ENCODE measurements around the gene CD80. TPM values are rescaled to one million over a fixed set of nuclear protein-coding genes. Genes with fewer than 3 reads are reported as not detected.
A peak's percentile ranks its signal among the peaks of the same experiment; 100 is the strongest.

Gene CD80
- total RNA-seq, 1 experiment from 2014 or later: not detected

DNA sequence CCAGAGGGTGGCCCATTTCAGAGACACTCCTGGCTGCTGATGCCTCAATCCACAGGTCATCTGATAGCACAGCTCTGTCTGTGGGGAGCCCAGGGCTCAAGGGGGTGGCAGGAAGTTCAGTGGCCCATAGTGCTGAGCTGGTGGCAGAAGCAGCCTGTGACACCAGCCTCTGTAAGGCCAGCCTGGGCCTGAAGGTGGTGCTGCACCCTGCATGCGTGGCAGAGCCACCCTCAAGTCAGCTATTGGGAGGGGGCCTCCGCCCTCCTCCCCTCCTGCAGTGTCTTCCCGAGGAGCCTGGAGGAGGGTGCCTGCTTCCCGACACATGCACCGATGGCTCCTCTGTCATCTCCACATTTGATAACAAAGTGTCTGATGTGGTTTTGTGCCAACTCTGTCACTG is 41.3 kb upstream of the CD80 start:
- Histone ChIP-seq H3K4me3 (replicated peaks in 1 of 2; ENCODE audit: low read depth in 1 of 2, low read length in 2 of 2) (no peak overlapping the region), H3K9ac (ENCODE audit: low read length) (no peak overlapping the region), H3K79me2 (ENCODE audit: insufficient read depth, low read length) (no peaks in the 10 kb centered on the region), H3K4me1 (ENCODE audit: control insufficient read depth in 1 of 2, insufficient read depth in 2 of 2, low read length in 2 of 2) (peaks cover 0 to 16% of the 10 kb centered on the region in 2 experiments; a peak in 2 of 4 replicates), H3K9me2 (ENCODE audit: insufficient read depth) (no peaks in the 10 kb centered on the region), H3K27me3 (ENCODE audit: insufficient read depth, low read length) (no peaks in the 10 kb centered on the region), H3K4me2 (ENCODE audit: low read length) (no peak overlapping the region), H3K9me3 (ENCODE audit: control insufficient read depth in 1 of 2, insufficient read depth in 1 of 2, low read depth in 1 of 2, low read length in 2 of 2) (no peaks in the 10 kb centered on the region), H2AFZ (ENCODE audit: low read depth, low read length, poor library complexity, severe bottlenecking) (peak overlapping the region; percentile 26), H3K27ac (ENCODE audit: low read depth, low read length) (no peak overlapping the region), H4K20me1 (ENCODE audit: insufficient read depth) (no peaks in the 10 kb centered on the region), H3K36me3 (ENCODE audit: control insufficient read depth in 1 of 2, insufficient read depth in 2 of 2, low read length in 2 of 2) (no peaks in the 10 kb centered on the region)
- ATAC-seq (peak; percentile 98), DNase-seq (ENCODE audit: low read depth, low spot score) (peak; percentile 10)
- intact Hi-C loops (cut with micrococcal nuclease): loop anchor here (1.0 kb wide), 1 partner anchor 81 kb away; no protein-coding TSS in a partner anchor
- ChIA-PET RAD21 (ENCODE audit: low non-redundant PET in 1 of 2, low total read pairs in 2 of 2, uncharacterized antibody in 2 of 2, unreplicated experiment in 2 of 2) (interaction anchor here in 1 of 2 experiments (0.8 kb wide), 1 partner anchor 77 kb away, joined by 3 read pairs; the partner anchor contains the start of gene COX17), CTCF (interaction anchor here (1.0 to 1.5 kb wide), 6 partner anchors 12 to 563 kb away, joined by 3 to 5 read pairs (median 3); no protein-coding TSS in a partner anchor), POLR2A (interaction anchor here (1.2 to 1.3 kb wide), 2 partner anchors 13 to 36 kb away, joined by 4 read pairs; no protein-coding TSS in a partner anchor)
- no TSS peak for BruUV-seq (replicated peaks)
- TF ChIP-seq SRF (IDR thresholded peaks at IDR 0.05; ENCODE audit: low read depth) (no peak), ELF1 (IDR thresholded peaks at IDR 0.05; ENCODE audit: borderline replicate concordance, low read depth) (no peak), EZH2 (IDR thresholded peaks at IDR 0.05) (no peak), YY1 (IDR thresholded peaks at IDR 0.05; ENCODE audit: extremely low read depth, insufficient replicate concordance, low read depth, low read length) (no peak), EGR1 (IDR thresholded peaks at IDR 0.05; ENCODE audit: low read depth) (no peak), EZH2phosphoT487 (IDR thresholded peaks at IDR 0.05; ENCODE audit: borderline replicate concordance) (no peak), TCF7L2 (IDR thresholded peaks at IDR 0.05; ENCODE audit: borderline replicate concordance, extremely low read depth, insufficient read depth, insufficient read length) (no peak), POLR2AphosphoS5 (IDR thresholded peaks at IDR 0.05; ENCODE audit: low read depth, low read length) (no peak), SIN3A (IDR thresholded peaks at IDR 0.05; ENCODE audit: low read depth) (no peak), RAD21 (IDR thresholded peaks at IDR 0.05; ENCODE audit: low read depth) (peak; percentile 67), CBX3 (IDR thresholded peaks at IDR 0.05; ENCODE audit: low read depth) (no peak)
- TF ChIP-seq, protein P1, sequence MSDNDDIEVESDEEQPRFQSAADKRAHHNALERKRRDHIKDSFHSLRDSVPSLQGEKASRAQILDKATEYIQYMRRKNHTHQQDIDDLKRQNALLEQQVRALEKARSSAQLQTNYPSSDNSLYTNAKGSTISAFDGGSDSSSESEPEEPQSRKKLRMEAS (IDR thresholded peaks at IDR 0.05): no peak
- TF ChIP-seq, protein P2, sequence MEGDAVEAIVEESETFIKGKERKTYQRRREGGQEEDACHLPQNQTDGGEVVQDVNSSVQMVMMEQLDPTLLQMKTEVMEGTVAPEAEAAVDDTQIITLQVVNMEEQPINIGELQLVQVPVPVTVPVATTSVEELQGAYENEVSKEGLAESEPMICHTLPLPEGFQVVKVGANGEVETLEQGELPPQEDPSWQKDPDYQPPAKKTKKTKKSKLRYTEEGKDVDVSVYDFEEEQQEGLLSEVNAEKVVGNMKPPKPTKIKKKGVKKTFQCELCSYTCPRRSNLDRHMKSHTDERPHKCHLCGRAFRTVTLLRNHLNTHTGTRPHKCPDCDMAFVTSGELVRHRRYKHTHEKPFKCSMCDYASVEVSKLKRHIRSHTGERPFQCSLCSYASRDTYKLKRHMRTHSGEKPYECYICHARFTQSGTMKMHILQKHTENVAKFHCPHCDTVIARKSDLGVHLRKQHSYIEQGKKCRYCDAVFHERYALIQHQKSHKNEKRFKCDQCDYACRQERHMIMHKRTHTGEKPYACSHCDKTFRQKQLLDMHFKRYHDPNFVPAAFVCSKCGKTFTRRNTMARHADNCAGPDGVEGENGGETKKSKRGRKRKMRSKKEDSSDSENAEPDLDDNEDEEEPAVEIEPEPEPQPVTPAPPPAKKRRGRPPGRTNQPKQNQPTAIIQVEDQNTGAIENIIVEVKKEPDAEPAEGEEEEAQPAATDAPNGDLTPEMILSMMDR (IDR thresholded peaks at IDR 0.05 in 2 of 3, conservative IDR thresholded peaks at IDR 0.05 in 1 of 3; ENCODE audit: borderline replicate concordance in 1 of 3, insufficient read depth in 1 of 3, low read depth in 2 of 3, low read length in 2 of 3): peak; percentile 37 to 73 (median 67); a peak in 5 of 6 replicates
- TF ChIP-seq, protein P3, sequence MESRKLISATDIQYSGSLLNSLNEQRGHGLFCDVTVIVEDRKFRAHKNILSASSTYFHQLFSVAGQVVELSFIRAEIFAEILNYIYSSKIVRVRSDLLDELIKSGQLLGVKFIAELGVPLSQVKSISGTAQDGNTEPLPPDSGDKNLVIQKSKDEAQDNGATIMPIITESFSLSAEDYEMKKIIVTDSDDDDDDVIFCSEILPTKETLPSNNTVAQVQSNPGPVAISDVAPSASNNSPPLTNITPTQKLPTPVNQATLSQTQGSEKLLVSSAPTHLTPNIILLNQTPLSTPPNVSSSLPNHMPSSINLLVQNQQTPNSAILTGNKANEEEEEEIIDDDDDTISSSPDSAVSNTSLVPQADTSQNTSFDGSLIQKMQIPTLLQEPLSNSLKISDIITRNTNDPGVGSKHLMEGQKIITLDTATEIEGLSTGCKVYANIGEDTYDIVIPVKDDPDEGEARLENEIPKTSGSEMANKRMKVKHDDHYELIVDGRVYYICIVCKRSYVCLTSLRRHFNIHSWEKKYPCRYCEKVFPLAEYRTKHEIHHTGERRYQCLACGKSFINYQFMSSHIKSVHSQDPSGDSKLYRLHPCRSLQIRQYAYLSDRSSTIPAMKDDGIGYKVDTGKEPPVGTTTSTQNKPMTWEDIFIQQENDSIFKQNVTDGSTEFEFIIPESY (IDR thresholded peaks at IDR 0.05; ENCODE audit: extremely low read depth, insufficient replicate concordance, low read length): no peak
- TF ChIP-seq, protein P4, sequence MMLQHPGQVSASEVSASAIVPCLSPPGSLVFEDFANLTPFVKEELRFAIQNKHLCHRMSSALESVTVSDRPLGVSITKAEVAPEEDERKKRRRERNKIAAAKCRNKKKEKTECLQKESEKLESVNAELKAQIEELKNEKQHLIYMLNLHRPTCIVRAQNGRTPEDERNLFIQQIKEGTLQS (IDR thresholded peaks at IDR 0.05): no peak
